Stimulated activated naive CD8-positive, alpha-beta T cell treated with anti-CD3 and anti-CD28 coated beads, Interleukin-15, amount 100 ng/mL, for 72 hours (primary cell): ENCODE results near the gene MSANTD2.

Experiments used
- ATAC-seq: fragments of 150-1000 bp; cut with Tn5 transposase; 2 replicates; pipeline ENCODE4 v1.10.0; 2021; ENCODE audit warnings: mild to moderate bottlenecking, moderate library complexity
- DNase-seq, 2 donors: peaks; one replicate each; pipeline ENCODE4 v3.0.0; 2021 to 2022
- H3K27ac Mint-ChIP-seq, 2 donors: one replicate each; pipeline ENCODE4 v1.8.0; 2022; ENCODE audit warnings: mild to moderate bottlenecking in 2 of 2, mixed read lengths in 2 of 2, moderate library complexity in 2 of 2
- H3K27me3 Mint-ChIP-seq: one replicate; pipeline ENCODE4 v1.8.0; 2022; ENCODE audit warnings: mixed read lengths
- H3K4me1 Mint-ChIP-seq: one replicate; pipeline ENCODE4 v1.8.0; 2022; ENCODE audit warnings: mild to moderate bottlenecking, mixed read lengths
- H3K4me3 Mint-ChIP-seq, 2 donors: one replicate each; pipeline ENCODE4 v1.8.0; 2022; ENCODE audit warnings: mild to moderate bottlenecking in 2 of 2, mixed read lengths in 2 of 2, moderate library complexity in 1 of 2
- H3K9me3 Mint-ChIP-seq, 2 donors: one replicate each; pipeline ENCODE4 v1.8.0; 2022; ENCODE audit warnings: mixed read lengths in 2 of 2

The MSANTD2 gene

DNA sequence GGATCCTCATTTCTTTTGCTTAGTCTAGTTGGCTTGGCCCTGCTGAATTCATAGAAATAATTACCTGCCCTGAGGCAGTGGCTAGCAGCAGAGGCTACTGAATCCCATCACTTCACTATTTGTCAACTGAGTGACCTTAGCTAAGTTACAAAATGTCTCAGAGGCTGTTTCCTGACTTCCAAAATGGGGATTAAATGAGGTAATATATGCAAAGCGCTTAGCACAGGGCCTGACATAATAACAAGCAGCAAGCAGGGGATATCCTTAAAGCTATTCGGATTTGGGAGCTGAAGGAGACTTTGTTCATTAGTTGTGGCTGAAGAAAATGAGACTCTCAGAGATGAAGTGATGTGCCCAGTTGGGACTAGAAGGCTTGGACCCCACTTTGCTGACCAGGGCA lies 57.7 kb downstream of the MSANTD2 start:
- DNase-seq (no peak), ATAC-seq (no peak)
- Mint-ChIP-seq H3K27ac (no peak overlapping the region), H3K4me1 (peaks cover 36% of the 10 kb centered on the region), H3K9me3 (no peaks in the 10 kb centered on the region), H3K27me3 (peaks cover 32% of the 10 kb centered on the region), H3K4me3 (no peak overlapping the region)

DNA sequence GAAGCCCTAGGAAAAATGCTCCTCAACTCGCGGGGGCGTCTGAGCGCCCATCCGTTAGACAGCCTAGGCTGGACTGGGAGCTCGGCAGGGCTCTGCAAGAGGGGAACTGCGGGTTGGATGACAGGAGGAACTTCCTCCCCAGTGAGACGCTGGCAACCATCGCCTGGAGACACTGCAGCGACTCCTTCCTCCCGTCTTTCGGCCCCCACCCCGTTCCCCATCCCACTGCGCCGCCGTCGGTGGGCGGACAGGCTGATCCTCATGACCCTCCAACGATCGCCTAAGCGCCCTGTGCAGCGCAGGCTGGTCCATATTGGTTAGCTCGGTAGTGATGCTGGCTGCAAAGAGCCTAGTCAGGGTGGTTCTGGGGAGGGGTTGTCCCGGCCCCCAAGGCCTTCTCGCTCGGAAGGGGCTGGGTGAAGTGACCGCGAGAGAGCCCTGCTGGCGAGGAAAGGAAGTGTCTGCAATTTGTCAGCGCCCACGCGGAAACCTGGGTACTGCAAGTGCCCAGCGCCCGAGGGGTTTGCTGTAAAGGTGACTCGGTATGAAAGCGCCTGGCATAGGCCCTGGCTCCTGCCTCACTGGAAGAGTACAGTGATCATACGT lies 59.8 kb downstream of the MSANTD2 start:
- Mint-ChIP-seq H3K27me3 (peaks cover 44% of the 10 kb centered on the region), H3K4me1 (peaks cover 35% of the 10 kb centered on the region), H3K9me3 (no peaks in the 10 kb centered on the region), H3K4me3 (peak overlapping the region; percentile 84 to 93), H3K27ac (peak overlapping the region in 1 of 2 donors; percentile 55)
- ATAC-seq: peak; percentile 61
- DNase-seq: peak in 1 of 2 donors; percentile 71

DNA sequence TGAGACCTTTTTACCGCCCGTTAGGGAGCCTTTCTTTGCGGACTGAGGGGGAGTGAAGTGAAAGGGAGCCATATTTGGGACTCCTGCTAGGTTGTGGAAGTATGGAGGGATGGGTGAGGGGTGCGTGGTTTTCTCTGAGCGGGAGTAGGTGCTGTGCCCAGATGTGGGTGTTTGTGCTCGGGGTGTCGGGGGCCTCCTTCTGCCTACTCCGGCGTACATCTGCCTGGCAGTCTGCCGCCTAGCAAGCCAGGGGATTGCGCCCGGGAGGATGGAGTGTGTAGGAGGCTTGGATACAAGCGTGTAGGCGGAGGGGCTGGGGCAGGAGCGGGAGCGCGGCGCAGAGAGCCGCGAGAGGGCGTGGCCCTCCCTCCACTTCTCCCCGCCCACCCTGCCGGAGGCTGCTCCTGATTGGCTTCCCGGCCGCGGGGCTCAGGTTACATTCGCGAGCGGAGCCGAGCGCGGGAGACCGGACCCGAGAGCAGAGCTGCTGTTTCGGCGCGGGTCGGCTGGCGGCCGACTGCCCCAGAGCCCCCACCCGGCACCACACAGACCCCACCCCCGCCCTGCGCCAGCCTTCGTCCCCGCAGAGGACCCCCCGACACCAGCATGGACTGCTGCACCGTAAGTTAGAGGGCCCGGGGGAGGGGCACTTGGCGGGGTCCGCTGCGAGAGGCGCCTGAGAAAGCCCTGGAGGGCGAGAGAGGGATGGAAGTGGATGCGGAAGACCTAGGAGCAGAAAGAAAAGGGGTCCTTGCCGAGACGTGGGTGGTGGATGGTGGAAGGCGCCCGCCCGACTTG lies 60.5 kb downstream of the MSANTD2 start, which contains the start of gene NRGN:
NRGN (plus strand) TSS at position 464 of the 798 bp plus-strand sequence; CDS start at position 607, 143 bp downstream.
- Mint-ChIP-seq H3K27ac (peak within 1 kb of the TSS; percentile 55 to 62), H3K9me3 (no peaks in the 10 kb centered on the region), H3K4me3 (peak within 1 kb of the TSS; percentile 84 to 93), H3K27me3 (peaks cover 47% of the 10 kb centered on the region), H3K4me1 (peaks cover 30% of the 10 kb centered on the region)
- ATAC-seq (peak; percentile 91), DNase-seq (peak; percentile 80 to 84)

DNA sequence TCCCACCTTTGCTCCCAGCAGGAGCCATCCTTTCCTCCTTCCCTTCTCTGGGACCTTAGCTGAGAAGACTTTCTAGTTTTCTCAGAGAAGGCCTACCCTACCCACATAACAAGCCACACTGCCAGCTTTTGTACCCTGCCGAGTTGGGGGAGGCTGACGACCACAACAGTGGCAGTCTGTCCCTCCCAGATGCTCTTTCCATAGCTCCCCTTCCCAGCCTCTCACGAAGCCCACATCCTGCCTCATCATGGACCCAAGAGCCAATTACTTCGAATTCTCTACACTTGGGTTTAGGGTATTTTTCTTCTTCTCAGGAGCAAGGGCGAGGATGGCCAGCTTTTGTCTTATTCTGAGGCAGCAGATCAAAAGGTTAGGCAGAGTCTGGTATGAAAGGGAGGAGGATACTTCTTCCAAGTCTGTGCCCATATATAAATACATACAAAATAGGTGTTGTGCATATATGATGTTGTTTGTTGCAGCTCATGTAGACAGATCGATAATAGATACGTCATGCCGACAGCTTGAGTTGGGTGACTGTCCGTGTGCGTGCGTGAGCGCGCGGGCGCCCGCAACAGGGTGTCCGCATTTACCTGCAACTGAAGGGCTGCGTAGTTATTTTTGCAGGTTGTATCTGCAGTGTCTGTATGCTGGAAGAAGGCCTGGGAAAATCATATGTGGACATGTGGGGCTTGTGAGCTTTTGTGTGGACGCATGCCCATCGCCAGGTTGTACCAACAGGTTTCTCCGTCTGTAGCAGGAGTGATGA lies 61.3 kb downstream of the MSANTD2 start:
- Mint-ChIP-seq H3K4me1 (peaks cover 30% of the 10 kb centered on the region), H3K4me3 (peak overlapping the region; percentile 84 to 93), H3K9me3 (no peaks in the 10 kb centered on the region), H3K27me3 (peaks cover 47% of the 10 kb centered on the region), H3K27ac (no peak overlapping the region)
- no peak for ATAC-seq
- DNase-seq: no peak

DNA sequence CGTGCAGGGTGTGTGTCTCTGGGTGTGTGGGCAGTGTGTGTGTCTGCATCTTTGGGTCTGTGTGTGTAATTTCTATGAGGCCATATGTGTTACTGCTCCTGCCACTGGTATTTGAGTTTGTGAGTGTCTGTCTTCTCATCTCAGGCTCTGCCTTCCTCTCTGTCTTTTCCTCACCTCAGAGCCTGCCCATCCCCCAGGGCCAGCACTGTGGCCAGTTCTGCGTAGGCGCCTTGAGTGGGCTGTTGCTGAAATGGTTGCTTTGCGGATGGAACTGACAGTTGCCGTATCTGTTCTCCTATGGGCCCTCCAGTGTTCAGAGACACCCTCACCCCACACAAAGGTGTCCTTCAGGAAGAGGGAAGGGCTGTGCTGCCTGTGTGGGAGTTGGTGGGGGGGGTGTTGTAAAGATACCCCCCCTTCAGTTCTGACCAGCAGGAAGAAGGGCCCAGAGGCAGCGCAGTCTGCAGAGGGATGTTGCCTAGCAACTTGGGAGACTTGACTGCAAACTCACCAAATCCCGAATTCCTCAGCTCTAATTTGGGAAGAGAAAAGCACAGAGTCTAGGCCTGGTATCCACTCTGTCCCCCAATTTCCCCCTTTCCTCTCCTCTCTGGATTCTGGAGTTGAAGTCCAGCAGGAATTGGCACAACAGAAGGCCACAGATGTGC lies 62.4 kb downstream of the MSANTD2 start:
- H3K27ac Mint-ChIP-seq: no peak overlapping the region
- ATAC-seq (no peak), DNase-seq (no peak)
- no peak overlapping the region for H3K4me3 Mint-ChIP-seq
- peaks cover 47% of the 10 kb centered on the region for H3K27me3 Mint-ChIP-seq
- peaks cover 30% of the 10 kb centered on the region for H3K4me1 Mint-ChIP-seq
- H3K9me3 Mint-ChIP-seq: no peaks in the 10 kb centered on the region

DNA sequence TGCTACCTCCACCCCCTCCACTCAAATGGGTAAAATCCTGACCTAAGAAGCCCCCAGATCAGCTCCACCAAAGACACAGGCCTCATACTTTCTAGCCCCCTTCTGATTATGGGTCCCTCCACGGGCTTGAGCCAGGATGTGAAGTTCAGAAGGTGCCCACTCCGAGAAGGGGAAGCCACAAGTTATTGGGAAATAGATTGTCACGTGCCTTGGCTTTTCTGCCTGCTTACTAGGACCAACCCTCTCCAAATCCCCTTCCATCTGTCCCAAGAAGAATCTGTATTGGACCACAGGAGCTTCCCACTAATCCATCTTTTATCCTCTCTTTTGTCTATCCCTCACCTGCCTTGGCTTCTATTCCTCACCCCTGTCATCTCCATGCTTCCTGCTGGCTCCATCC lies 63.5 kb downstream of the MSANTD2 start:
- Mint-ChIP-seq H3K27ac (no peak overlapping the region), H3K4me1 (peaks cover 30% of the 10 kb centered on the region), H3K27me3 (peaks cover 43% of the 10 kb centered on the region), H3K4me3 (no peak overlapping the region), H3K9me3 (no peaks in the 10 kb centered on the region)
- DNase-seq (no peak), ATAC-seq (no peak)

DNA sequence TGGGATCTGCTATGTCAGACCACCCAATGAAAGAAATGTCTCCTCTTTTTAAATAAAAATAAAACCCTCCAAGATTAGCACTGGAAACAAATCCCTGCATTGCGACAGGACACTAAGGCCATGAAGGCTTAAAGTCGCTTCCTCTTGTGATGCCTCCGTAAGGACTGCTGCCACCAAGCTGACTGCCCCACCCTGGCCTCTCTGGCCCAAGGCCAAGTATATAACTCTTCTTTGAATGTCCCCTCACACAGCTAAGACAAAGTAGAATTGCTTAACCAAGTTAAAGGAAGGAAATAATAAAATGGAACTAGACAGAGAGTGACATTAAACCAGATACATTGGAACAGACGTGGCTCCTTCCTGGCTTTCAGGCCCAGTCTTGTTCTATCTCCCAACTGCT lies 68.0 kb downstream of the MSANTD2 start:
- H3K9me3 Mint-ChIP-seq: no peaks in the 10 kb centered on the region
- no peaks in the 10 kb centered on the region for H3K4me1 Mint-ChIP-seq
- H3K4me3 Mint-ChIP-seq: no peak overlapping the region
- no peak for DNase-seq
- no peak for ATAC-seq
- H3K27ac Mint-ChIP-seq: no peak overlapping the region
- peaks cover 15% of the 10 kb centered on the region for H3K27me3 Mint-ChIP-seq

DNA sequence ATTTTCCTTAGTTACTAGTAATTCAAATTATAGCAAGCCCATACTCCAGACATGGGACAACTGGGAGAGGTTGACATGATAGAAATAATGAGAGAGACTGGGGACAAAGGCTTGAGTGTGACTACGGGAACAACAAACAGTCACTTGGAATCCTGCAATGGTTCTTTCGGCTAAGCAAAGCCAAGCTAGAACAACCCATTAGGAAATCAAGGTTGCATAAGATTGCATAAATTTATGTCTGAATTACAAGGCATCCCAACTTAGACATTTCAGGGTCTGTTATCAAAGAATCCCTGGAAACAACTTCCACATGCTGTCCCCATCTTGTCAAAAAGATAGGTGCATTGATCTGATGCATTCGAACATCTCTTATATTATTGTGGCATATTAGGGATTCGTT lies 70.6 kb downstream of the MSANTD2 start:
- no peak overlapping the region for H3K4me3 Mint-ChIP-seq
- no peaks in the 10 kb centered on the region for H3K9me3 Mint-ChIP-seq
- H3K4me1 Mint-ChIP-seq: peaks cover 13% of the 10 kb centered on the region
- no peak overlapping the region for H3K27ac Mint-ChIP-seq
- DNase-seq (no peak), ATAC-seq (no peak)
- H3K27me3 Mint-ChIP-seq: peaks cover 18% of the 10 kb centered on the region

DNA sequence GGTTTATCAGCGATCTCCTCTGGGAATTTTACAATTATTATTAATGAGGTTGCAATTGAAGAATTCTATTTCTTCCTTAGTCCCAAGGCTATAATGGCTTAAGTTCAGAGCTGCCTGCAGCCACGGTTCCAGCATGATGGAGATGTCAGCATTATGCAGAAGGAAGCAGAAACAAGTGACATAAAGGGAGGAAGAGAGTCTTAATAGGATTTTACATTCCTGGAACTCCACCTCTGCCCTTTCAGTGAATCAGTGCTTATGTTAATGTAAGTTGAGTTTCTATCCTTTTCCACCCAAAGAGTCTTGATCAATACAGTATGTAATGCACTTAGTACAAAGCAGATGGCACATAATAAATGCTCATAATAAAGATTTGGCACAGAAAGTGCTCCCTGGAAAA lies 72.1 kb downstream of the MSANTD2 start:
- Mint-ChIP-seq H3K4me1 (peaks cover 20% of the 10 kb centered on the region), H3K9me3 (no peaks in the 10 kb centered on the region), H3K27ac (no peak overlapping the region), H3K4me3 (no peak overlapping the region), H3K27me3 (peaks cover 23% of the 10 kb centered on the region)
- ATAC-seq (no peak), DNase-seq (no peak)

DNA sequence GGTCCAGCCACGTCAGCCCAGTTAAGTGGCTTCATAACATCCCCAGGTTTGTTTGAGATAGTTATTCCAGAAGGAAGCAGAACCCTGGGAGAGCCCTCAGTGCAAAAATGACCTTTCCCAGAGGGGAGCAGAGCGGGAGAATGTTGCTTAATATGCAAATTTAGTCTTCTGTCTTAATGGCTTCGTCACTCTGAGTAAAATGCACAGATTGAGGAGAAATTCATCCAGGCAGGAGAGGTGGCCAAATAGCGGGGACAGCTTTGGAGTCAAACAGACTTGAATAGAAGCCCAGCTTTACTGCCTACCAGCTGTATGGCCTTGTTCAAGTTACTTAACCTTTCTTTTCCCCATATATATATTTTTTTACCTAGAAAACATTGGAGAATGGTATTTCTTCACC lies 72.7 kb downstream of the MSANTD2 start:
- Mint-ChIP-seq H3K27ac (no peak overlapping the region), H3K27me3 (peaks cover 30% of the 10 kb centered on the region), H3K4me3 (no peak overlapping the region), H3K4me1 (peaks cover 22% of the 10 kb centered on the region), H3K9me3 (no peaks in the 10 kb centered on the region)
- ATAC-seq: no peak
- DNase-seq: no peak

DNA sequence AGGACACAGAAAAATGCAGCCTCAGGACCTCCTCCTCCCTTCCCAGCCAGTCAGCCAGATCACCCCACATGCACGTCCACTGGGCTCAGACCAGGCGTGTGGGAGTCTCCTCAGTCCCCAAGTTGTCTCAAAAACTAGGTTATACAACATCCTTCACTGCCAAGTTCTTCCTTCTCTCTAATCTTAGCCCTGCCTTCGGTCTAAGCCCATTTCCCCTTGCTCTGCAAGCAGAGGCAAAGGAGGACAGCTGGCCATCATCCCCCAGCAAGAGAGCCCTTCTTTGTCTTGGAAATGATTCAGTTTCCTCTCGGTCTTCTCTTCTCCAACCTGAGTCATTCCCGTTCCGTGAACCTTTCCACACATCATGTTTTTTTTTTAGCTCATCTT lies 74.5 kb downstream of the MSANTD2 start:
- peaks cover 48% of the 10 kb centered on the region for H3K27me3 Mint-ChIP-seq
- no peak overlapping the region for H3K4me3 Mint-ChIP-seq
- H3K4me1 Mint-ChIP-seq: peaks cover 31% of the 10 kb centered on the region
- no peak for DNase-seq
- no peaks in the 10 kb centered on the region for H3K9me3 Mint-ChIP-seq
- ATAC-seq: no peak
- H3K27ac Mint-ChIP-seq: no peak overlapping the region

DNA sequence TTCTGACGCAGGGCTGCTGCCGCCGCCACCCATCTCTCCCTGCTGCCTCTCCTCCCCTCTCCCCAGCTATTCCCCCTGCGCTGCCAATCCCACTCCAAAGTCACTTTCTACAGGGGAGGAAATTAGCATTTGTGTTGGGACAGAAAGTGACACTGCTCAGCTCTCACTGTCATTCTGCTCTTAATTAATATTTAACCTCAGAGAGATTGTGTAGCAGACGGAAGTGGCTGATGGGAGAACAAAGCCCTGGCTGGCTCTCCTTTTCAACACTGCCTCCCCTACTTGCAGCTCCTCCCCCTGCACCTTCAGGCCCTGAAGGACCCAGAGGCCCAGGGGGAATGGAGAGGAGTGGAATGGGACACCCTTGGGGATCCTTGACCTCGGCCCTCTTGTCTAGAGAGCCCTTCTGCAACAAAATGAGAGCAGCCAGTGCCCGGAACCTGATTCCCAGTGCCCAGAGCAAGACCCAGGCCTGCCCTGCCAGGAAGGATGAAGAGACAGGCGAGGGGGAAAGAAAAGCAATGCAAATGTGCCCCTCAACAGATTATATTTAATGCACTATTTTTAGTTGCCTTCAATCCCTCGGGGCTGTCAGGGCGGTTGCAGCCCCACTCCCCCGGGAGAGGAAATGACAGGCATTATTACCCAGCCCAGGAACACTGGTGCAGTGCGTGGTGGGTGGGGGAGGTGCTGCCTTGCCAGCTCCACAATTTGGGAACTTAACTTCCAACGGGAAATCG lies 75.1 kb downstream of the MSANTD2 start:
- no peaks in the 10 kb centered on the region for H3K9me3 Mint-ChIP-seq
- peaks cover 50% of the 10 kb centered on the region for H3K27me3 Mint-ChIP-seq
- peaks cover 31% of the 10 kb centered on the region for H3K4me1 Mint-ChIP-seq
- DNase-seq: no peak
- H3K4me3 Mint-ChIP-seq: no peak overlapping the region
- ATAC-seq: no peak
- H3K27ac Mint-ChIP-seq: no peak overlapping the region

DNA sequence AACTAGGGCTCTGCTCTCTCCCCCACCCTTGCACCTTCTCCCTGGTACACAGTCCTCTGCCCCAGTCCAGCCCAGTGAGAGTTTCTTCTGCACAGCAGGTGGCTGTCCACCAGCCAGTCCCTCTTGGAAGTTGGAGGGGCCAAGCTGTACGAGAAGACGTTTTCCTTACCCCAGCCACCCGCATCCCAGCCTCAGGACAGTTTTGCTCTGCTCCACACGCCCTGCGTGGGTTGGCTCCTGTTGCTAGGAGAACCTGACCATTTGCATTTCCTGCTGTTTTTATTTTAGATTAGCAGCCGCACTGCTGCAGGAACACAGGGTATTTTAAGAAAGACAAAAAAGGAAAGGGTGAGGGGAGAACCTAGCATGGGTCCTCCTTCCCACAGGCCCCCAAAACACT lies 78.0 kb downstream of the MSANTD2 start:
- Mint-ChIP-seq H3K4me3 (no peak overlapping the region), H3K9me3 (no peaks in the 10 kb centered on the region), H3K27me3 (peaks cover 76% of the 10 kb centered on the region), H3K4me1 (peaks cover 45% of the 10 kb centered on the region), H3K27ac (no peak overlapping the region)
- DNase-seq (no peak), ATAC-seq (no peak)

DNA sequence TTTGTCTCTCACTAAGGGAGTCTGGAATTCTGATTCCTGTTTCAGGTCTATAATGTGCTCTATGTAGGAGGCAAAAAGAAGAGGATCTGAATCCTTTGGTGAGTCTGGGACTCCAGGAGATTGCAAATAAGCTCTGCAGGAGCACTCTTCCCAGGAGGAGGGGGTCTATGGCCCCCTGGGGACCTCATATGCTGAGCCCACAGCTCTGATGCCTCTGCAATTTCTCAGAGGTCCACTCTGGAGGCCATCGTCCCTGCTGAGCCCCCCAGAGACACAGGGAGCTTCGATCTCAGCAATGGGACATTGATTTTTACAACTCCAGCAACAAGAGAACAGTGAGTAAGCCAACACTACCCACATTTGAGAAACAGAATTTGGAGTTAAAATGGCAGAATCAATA lies 80.7 kb downstream of the MSANTD2 start:
- H3K27ac Mint-ChIP-seq: no peak overlapping the region
- DNase-seq: no peak
- no peaks in the 10 kb centered on the region for H3K9me3 Mint-ChIP-seq

DNA sequence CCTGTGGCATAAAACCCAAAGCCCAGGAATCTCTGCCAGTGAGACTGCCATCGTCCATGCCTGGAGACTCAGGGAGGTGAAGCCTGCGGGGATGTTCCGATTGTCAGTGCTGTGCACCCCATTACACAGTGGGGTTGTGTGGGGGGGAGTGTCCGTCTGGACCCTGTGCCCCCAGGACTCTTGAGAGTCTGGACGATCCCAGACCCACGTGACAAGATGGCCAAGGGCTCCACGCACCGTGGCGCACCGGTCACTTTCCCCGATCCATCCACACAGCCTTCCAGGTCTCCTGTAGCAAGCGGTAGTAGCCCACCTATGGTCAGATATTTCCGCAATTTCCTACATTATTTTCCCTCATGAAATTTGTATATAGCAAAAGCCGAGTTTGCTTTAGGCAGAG lies 81.4 kb downstream of the MSANTD2 start:
- Mint-ChIP-seq H3K9me3 (no peaks in the 10 kb centered on the region), H3K4me3 (no peak overlapping the region), H3K4me1 (peaks cover 25% of the 10 kb centered on the region), H3K27me3 (peaks cover 87% of the 10 kb centered on the region), H3K27ac (no peak overlapping the region)
- DNase-seq (no peak), ATAC-seq (no peak)

More for the DNA sequence above, 80.7 kb downstream of the MSANTD2 start:
- ATAC-seq: no peak
- Mint-ChIP-seq H3K4me1 (peaks cover 32% of the 10 kb centered on the region), H3K4me3 (no peak overlapping the region), H3K27me3 (peaks cover 81% of the 10 kb centered on the region)
